Naive thymus-derived CD8-positive, alpha-beta T cell (primary cell): ENCODE measurements around the gene CCDC80. TPM values are rescaled to one million over a fixed set of nuclear protein-coding genes. Genes with fewer than 3 reads are reported as not detected.
"Not testable (repeated sequence)": the region's sequence is repeated elsewhere in the genome, so short reads cannot be mapped to it uniquely, and the experiment has no call there.

Experiments
- ATAC-seq, 2 donors: fragments of 150-1000 bp; cut with Tn5 transposase in 1 of 2; sonication (Bioruptor Pico), chemical (Tn5 transposase) in 1 of 2; 1 replicate in 1 of 2; 2 replicates in 1 of 2; pipeline ENCODE4 v1.10.0; 2021; ENCODE audit warnings: mild to moderate bottlenecking in 2 of 2, moderate library complexity in 2 of 2
- POLR2A ChIA-PET: fragments of 350-600 bp; sonication (Branson Sonifier 250); formaldehyde crosslinking; loops from one replicate; lab custom pipeline; 2021; ENCODE audit warnings: antibody characterized with exemption; lab: Charles Lee
- DNase-seq, 10 donors: peaks; one replicate each; pipeline versions ENCODE4 v3.0.0 to v3.0.0-alpha.2; 2020 to 2022
- H3K27ac Mint-ChIP-seq, 10 donors: one replicate each; pipeline ENCODE4 v1.8.0; 2020 to 2022; ENCODE audit warnings: mild to moderate bottlenecking in 10 of 10, mixed read lengths in 10 of 10, moderate library complexity in 4 of 10, inconsistent platforms in 1 of 10
- H3K27me3 Mint-ChIP-seq, 5 donors: one replicate each; pipeline ENCODE4 v1.8.0; 2021 to 2022; ENCODE audit warnings: mixed read lengths in 5 of 5
- H3K36me3 Mint-ChIP-seq, 3 donors: one replicate each; pipeline ENCODE4 v1.8.0; 2020 to 2022; ENCODE audit warnings: mixed read lengths in 3 of 3, mild to moderate bottlenecking in 2 of 3, inconsistent platforms in 1 of 3
- H3K4me1 Mint-ChIP-seq, 4 donors: one replicate each; pipeline ENCODE4 v1.8.0; 2021 to 2022; ENCODE audit warnings: mixed read lengths in 4 of 4
- H3K4me3 Mint-ChIP-seq, 10 donors: one replicate each; pipeline ENCODE4 v1.8.0; 2020 to 2022; ENCODE audit warnings: mild to moderate bottlenecking in 10 of 10, mixed read lengths in 10 of 10, moderate library complexity in 6 of 10, inconsistent platforms in 1 of 10
- H3K9me3 Mint-ChIP-seq, 9 donors: one replicate each; pipeline ENCODE4 v1.8.0; 2020 to 2022; ENCODE audit warnings: mixed read lengths in 9 of 9, mild to moderate bottlenecking in 3 of 9, inconsistent platforms in 1 of 9, moderate library complexity in 1 of 9
- polyA plus RNA-seq, 3 donors: library from polyadenylated mRNA; unstranded; fragments of 300-500 nt; fragmentation: Illumina TruSeq; gene quantifications; one replicate each; pipeline ENCODE4 v1.2.3, GENCODE V29; 2021
- total RNA-seq, 8 experiments: library from RNA in 2 of 8; stranded (reverse) in 2 of 8; gene quantifications; one replicate each; pipeline ENCODE4 v1.2.3 and lab custom pipeline; 2021 to 2026

The CCDC80 gene
- total and polyA plus RNA-seq, 5 experiments from 2014 or later, result 0.04 to 0.09 TPM; not detected in 3

DNA sequence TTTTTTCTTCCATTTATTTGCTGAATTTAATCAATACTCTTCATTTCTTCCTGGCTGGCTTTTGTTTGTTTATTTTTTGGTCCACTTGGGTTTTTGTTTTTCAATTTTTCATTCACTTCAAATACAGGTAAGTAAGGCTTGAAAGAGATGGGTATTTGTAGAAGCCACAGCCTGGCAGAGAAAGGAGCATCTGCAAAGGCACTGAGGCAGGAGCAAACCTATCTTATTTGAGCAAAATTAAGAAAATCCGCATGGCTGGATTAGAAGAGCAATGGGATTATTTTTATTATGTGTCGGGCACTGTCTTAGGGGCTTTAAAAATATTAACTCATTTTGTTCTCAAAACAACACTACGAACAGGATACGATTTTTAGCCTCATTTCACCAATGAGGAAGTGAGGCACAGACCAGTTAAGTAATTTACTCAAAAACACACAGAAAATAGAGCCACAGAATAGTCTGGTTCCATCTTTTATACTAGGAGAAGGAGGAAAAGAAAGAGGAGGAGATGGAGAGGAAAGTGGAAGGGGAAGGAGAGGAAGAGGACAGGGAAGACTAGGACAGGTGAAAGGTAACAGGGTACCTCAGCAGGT, 35.1 kb upstream of the CCDC80 start:
- POLR2A ChIA-PET, result no interaction called here
- H3K36me3 Mint-ChIP-seq, result no peaks in the 10 kb centered on the region
- peaks cover 11 to 58% (median 38%) of the 10 kb centered on the region in 4 donors for H3K4me1 Mint-ChIP-seq
- ATAC-seq (no peak), DNase-seq (no peak)
- peak overlapping the region in 1 of 10 donors; percentile 26 for H3K4me3 Mint-ChIP-seq
- peak overlapping the region in 4 of 10 donors; percentile 35 to 72 (median 61) for H3K27ac Mint-ChIP-seq
- peaks cover 0 to 2% (median 1%) of the 10 kb centered on the region in 5 donors for H3K27me3 Mint-ChIP-seq
- H3K9me3 Mint-ChIP-seq, result no peaks in the 10 kb centered on the region

DNA sequence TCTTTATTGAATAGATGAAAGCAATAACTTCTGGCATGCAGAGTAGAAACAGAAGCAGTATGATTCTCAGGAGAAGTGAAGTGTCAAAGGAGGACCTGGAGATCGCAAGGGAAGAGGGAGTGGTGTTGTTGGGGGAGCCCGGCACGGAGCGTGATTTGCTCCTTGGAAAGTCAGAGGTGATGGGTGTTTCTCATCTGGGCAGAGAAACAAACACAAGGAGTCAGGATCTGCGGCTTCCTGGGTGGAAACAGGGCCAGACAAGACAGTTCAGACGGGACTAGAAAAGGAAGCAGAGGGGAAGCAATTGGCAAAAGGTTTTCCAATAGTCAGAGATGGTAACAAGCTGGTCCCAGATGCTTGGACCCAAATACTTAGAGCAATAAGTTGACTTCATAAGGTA, 34.4 kb upstream of the CCDC80 start:
- H3K9me3 Mint-ChIP-seq, result no peaks in the 10 kb centered on the region
- no peaks in the 10 kb centered on the region for H3K36me3 Mint-ChIP-seq
- H3K27me3 Mint-ChIP-seq, result peaks cover 0 to 2% (median 1%) of the 10 kb centered on the region in 5 donors
- ATAC-seq, result no peak
- peaks cover 11 to 63% (median 39%) of the 10 kb centered on the region in 4 donors for H3K4me1 Mint-ChIP-seq
- no peak for DNase-seq
- peak overlapping the region in 1 of 10 donors; percentile 59 for H3K27ac Mint-ChIP-seq
- H3K4me3 Mint-ChIP-seq, result no peak overlapping the region
- POLR2A ChIA-PET, result no interaction called here

DNA sequence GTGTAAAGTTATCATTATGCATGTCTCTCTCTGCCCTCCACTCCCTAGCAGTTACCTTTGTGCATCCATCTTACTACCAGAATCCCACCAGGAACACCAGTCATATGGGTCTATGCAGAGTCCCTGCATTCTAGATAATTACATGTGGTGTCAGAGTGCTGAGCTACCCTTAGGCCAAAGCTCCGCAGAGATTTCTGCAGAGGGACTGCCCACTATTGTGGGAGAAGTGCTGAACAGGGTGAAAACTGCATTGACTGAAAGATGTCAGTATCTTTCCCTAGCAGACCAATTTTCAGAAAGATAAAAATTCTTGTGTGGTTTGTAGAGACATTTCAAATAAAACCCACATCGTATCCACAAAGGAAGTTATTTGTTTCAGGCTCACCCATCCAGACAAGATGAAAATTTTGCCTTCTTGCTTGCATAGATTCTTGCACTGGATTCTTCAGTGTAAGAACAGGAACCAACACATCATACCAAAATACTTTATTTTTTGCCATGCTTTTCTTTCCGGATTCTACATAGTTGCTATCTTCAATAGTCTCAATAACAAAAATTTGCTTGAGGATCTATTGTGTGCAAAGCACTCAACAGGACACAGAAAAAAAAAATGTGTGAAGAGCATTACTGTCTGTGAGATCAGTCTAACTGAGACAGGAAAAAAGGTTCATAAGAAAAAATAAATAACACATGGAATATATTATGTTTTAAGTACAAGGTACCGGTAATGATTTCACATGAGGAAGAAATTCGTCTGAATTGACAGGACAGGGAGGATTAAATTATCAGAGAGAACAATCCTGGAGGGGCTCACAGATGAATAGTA, 32.0 kb upstream of the CCDC80 start:
- peak in 1 of 10 donors; percentile 29 for DNase-seq
- POLR2A ChIA-PET, result no interaction called here
- Mint-ChIP-seq H3K27ac (peak overlapping the region in 7 of 10 donors; percentile 7 to 71 (median 36)), H3K27me3 (peaks cover 0 to 8% (median 2%) of the 10 kb centered on the region in 5 donors), H3K9me3 (no peaks in the 10 kb centered on the region), H3K4me3 (peak overlapping the region in 6 of 10 donors; percentile 6 to 62 (median 38)), H3K4me1 (peaks cover 11 to 66% (median 39%) of the 10 kb centered on the region in 4 donors), H3K36me3 (no peaks in the 10 kb centered on the region)
- ATAC-seq, result peak; percentile 17 to 26

DNA sequence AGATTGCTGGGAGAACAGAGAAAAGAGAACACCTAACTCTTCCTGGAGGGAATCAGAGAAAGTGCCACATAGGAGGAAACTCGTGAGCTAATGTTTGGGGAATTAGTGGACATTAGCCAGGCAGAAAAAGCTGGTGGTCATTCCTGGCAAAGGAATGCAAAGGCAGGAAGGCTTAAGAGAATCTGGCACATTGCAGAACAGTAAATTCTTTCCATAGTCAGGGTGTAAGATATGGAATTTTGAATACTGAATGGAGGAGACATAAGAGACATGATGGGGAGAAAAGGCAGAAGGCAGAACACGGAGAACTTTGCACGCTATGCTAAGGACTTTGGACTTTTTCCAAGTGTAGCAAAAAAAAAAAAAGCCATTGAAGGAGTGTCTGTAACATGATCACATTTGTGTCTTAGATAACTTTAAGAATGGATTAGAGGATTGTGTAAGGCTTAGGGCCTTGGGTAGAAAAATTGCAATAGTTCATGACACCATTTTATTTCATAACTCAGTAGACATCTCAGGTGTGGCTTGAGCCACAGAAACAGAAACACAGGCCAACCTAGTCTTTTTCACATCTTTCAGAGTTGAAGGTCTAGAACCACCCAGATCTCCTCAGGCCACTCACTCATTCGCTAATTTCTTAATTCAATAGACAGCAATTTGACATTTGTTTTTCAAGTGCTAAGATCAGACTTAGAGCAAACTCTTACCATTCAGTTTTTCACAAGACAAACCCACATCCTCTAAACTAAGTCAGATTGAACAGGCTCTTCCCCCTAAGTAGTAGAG, 31.2 kb upstream of the CCDC80 start:
- H3K36me3 Mint-ChIP-seq, result no peaks in the 10 kb centered on the region
- H3K9me3 Mint-ChIP-seq, result no peaks in the 10 kb centered on the region
- H3K27ac Mint-ChIP-seq, result peak overlapping the region in 6 of 10 donors; percentile 7 to 71 (median 47)
- H3K27me3 Mint-ChIP-seq, result peaks cover 2 to 8% (median 4%) of the 10 kb centered on the region in 5 donors
- peak overlapping the region in 6 of 10 donors; percentile 0 to 62 (median 38) for H3K4me3 Mint-ChIP-seq
- POLR2A ChIA-PET, result no interaction called here
- peak in 2 of 10 donors; percentile 21 to 23 for DNase-seq
- peak; percentile 47 to 73 for ATAC-seq
- H3K4me1 Mint-ChIP-seq, result peaks cover 11 to 62% (median 38%) of the 10 kb centered on the region in 4 donors

DNA sequence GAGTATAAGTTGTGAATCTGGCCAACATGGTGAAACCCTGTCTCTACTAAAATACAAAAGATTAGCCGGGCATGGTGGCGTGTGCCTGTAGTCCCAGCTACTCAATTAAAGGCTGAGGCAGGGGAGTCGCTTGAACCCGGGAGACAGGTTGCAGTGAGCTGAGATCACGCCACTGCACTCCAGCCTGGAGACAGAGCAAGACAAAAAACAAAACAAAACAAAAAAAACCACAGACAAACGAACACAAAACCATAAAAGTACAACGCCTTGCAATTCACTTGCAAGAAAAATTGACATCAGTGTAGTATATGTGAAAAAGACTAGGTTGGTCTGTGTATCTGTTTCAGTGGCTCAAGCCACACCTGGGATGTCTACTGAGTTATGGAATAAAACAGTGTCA, 29.9 kb upstream of the CCDC80 start:
- peak overlapping the region in 1 of 10 donors; percentile 14 for H3K4me3 Mint-ChIP-seq
- peaks cover 9 to 49% (median 26%) of the 10 kb centered on the region in 4 donors for H3K4me1 Mint-ChIP-seq
- no peak for DNase-seq
- POLR2A ChIA-PET, result no interaction called here
- no peak for ATAC-seq
- no peaks in the 10 kb centered on the region for H3K36me3 Mint-ChIP-seq
- peak overlapping the region in 1 of 10 donors; percentile 45 for H3K27ac Mint-ChIP-seq
- peaks cover under 1 to 8% (median 4%) of the 10 kb centered on the region in 5 donors for H3K27me3 Mint-ChIP-seq
- no peaks in the 10 kb centered on the region for H3K9me3 Mint-ChIP-seq

DNA sequence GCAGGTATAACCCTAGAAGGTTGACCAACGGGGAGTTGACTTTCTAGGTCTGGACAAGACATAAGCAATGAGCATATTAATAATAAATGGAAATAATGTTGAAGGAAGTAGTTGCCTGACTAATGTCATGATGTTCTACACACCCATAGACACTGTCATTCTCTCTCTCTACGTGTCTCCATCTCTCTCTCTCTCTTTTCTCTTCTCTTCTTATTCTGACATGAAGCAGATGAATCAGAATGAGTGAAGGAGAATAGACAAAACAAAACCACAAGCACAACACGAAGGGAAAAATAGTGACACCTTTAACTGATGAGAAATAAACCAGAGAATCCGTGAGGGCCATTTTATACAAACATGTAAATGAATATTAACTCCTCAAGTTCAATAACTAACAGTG, 26.7 kb upstream of the CCDC80 start:
- peaks cover 7 to 23% (median 14%) of the 10 kb centered on the region in 4 donors for H3K4me1 Mint-ChIP-seq
- H3K27ac Mint-ChIP-seq, result no peak overlapping the region
- peaks cover 2 to 8% (median 5%) of the 10 kb centered on the region in 5 donors for H3K27me3 Mint-ChIP-seq
- DNase-seq, result no peak
- H3K36me3 Mint-ChIP-seq, result peaks cover 0 to 6% (median 0%) of the 10 kb centered on the region in 3 donors
- ATAC-seq, result no peak
- POLR2A ChIA-PET, result no interaction called here
- peaks cover 0 to 4% (median 0%) of the 10 kb centered on the region in 9 donors for H3K9me3 Mint-ChIP-seq
- H3K4me3 Mint-ChIP-seq, result no peak overlapping the region

DNA sequence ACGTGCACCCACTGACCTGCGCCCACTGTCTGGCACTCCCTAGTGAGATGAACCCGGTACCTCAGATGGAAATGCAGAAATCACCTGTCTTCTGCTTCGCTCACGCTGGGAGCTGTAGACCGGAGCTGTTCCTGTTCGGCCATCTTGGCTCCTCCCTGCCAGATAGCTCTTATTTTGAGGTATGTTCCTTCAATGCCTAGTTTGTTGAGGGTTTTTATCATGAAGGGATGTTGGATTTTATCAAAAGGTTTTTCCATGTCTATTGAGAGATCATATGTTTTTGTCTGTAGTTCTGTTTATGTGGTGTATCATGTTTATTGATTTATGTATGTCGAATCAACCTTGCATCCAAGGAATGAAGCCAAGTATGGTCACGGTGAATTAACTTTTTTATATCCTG, 24.1 kb upstream of the CCDC80 start:
- H3K36me3 Mint-ChIP-seq, H3K4me1 Mint-ChIP-seq, POLR2A ChIA-PET, H3K4me3 Mint-ChIP-seq, H3K27me3 Mint-ChIP-seq, H3K27ac Mint-ChIP-seq, ATAC-seq, H3K9me3 Mint-ChIP-seq, DNase-seq: not testable (repeated sequence)

DNA sequence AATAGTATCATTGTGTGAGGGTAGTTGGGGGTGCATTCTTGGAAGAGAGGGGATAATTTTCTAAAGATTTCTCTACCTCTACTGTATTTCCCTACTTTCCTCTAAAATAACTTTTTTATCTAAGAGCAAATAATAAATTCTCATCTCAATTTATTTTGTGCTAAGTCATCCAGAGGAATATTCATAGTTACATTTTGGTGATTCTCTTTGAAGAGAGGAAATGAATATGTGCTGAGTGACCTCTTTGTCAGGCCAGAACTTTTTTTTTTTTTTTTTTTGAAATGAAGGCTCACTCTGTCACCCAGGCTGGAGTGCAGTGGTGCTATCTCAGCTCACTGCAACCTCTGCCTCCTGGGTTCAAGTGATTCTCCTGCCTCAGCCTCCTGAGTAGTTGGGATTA, 15.1 kb upstream of the CCDC80 start:
- H3K27me3 Mint-ChIP-seq, result no peaks in the 10 kb centered on the region
- H3K36me3 Mint-ChIP-seq, result no peaks in the 10 kb centered on the region
- H3K9me3 Mint-ChIP-seq, result peaks cover 0 to 9% (median 0%) of the 10 kb centered on the region in 9 donors
- H3K27ac Mint-ChIP-seq, result no peak overlapping the region
- no peak overlapping the region for H3K4me3 Mint-ChIP-seq
- POLR2A ChIA-PET, result no interaction called here
- ATAC-seq, result no peak
- H3K4me1 Mint-ChIP-seq, result no peaks in the 10 kb centered on the region
- no peak for DNase-seq

DNA sequence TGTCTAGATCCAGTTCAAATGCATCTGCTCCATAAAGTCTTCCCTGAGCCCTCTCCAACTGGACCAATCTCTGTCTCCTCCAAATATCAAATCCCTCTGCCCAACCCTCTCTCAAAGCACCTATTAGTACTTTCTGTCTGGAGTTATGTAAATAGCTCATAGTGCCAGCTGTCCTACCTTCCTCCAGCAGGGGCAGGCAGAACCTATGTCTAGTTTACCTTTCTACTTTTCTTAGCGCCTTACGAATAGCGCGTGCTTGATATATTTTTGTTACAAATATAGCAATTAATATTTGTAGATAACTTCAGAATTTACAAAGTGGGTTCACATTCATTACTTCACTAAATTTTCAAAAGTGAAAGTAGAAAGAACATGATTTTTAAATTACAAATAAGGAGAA, 14.0 kb upstream of the CCDC80 start:
- Mint-ChIP-seq H3K27ac (no peak overlapping the region), H3K27me3 (no peaks in the 10 kb centered on the region), H3K4me1 (no peaks in the 10 kb centered on the region), H3K36me3 (no peaks in the 10 kb centered on the region), H3K9me3 (peaks cover 0 to 4% (median 0%) of the 10 kb centered on the region in 9 donors), H3K4me3 (no peak overlapping the region)
- POLR2A ChIA-PET, result no interaction called here
- no peak for DNase-seq
- ATAC-seq, result no peak

DNA sequence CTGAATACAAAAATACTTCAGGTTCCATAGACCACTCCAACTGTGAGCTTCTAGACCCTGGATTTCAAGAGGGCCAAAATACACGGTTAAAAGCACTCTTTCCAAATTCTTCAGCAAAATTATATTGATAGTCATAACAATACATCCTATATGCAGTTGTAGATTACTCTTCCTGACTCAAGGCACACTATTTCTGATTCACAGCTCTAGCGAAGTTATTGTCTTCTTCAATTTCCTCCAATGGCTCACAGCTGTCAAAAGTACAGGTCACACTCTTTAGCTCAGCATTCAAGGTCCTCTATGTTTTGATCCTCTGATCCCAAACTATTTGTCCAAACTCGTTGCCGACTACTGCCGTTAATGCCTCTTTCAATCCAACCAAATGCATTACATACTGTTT, 13.5 kb upstream of the CCDC80 start:
- Mint-ChIP-seq H3K9me3 (peaks cover 0 to 4% (median 0%) of the 10 kb centered on the region in 9 donors), H3K27ac (no peak overlapping the region), H3K4me3 (no peak overlapping the region), H3K27me3 (peaks cover 0 to 3% (median 0%) of the 10 kb centered on the region in 5 donors), H3K4me1 (no peaks in the 10 kb centered on the region), H3K36me3 (no peaks in the 10 kb centered on the region)
- POLR2A ChIA-PET, result no interaction called here
- ATAC-seq, result no peak
- no peak for DNase-seq

DNA sequence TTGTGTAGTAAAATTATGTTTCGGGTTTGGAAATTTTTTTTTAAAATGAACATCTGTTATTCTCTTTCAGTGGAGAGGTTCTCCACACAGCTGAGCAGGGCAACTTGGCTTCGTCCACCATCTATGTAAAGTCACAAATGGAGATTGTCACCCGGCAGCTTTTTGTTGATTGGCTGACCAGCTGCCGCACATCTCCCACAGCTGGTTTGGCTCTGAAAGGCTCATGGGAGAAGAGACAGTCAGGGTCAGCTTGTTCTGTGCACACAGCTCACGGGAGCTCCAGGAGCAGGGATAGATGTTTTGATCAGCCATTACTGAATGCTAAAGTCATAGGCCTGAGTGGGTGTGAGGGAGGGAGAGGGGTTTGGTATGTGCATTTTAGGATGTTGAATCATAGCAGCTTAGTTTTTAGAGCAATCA, 12.9 kb upstream of the CCDC80 start:
- Mint-ChIP-seq H3K36me3 (no peaks in the 10 kb centered on the region), H3K4me3 (no peak overlapping the region), H3K27ac (no peak overlapping the region), H3K27me3 (peaks cover 0 to 5% (median 0%) of the 10 kb centered on the region in 5 donors), H3K9me3 (peaks cover 0 to 4% (median 0%) of the 10 kb centered on the region in 9 donors), H3K4me1 (no peaks in the 10 kb centered on the region)
- ATAC-seq (no peak), DNase-seq (no peak)
- POLR2A ChIA-PET, result no interaction called here

DNA sequence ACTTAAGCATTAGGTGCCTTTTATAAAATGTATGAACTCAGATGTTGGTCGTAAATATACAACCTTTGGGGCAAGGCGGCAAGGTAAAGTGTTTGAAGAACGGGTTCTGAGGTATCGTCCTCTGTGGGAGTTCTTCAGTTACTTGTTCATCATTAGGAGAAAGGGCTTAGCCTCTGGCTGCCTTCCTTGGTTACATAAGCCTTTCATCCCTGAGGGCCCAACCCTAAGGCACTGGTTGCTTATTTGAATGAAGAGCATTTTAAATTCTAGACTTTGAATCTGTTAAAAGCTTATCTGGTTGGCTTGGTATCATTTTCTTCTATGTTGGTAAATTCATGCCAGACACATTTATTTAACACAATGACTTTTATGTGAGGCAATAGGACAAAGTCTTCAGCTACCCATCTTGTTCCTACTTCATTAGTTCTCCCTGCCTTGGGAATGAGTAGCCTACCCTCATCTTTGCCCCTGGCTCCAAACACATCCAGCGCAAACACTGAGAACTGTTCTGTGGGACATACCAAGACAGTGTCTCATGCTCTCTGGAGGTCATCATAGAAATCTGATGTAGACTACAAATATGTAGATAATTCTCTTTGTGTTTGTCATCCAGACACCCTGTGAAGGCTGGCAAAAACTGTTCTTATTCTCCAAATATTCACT, 12.4 kb upstream of the CCDC80 start:
- Mint-ChIP-seq H3K27me3 (peaks cover 0 to 8% (median 0%) of the 10 kb centered on the region in 5 donors), H3K9me3 (peaks cover 0 to 3% (median 0%) of the 10 kb centered on the region in 9 donors), H3K4me1 (no peaks in the 10 kb centered on the region), H3K27ac (peak overlapping the region in 1 of 10 donors; percentile 84), H3K36me3 (no peaks in the 10 kb centered on the region), H3K4me3 (no peak overlapping the region)
- ATAC-seq (no peak), DNase-seq (no peak)
- POLR2A ChIA-PET, result no interaction called here
